Type B pancreatic cell (in vitro differentiated cells): Measurements from ENCODE around the gene F12. TPM values are rescaled to one million over a fixed set of nuclear protein-coding genes. Genes with fewer than 3 reads are reported as not detected.

Experiments used
- DNase-seq: peaks from one replicate; pipeline ENCODE4 v3.0.0; 2021; ENCODE audit warnings: mixed read lengths; ENCODE audit not compliant: unreplicated experiment; ENCODE audit errors: extremely low spot score
- H3K27ac Mint-ChIP-seq: 2 replicates; pipeline ENCODE4 v1.8.0; 2021; ENCODE audit warnings: mild to moderate bottlenecking, mixed read lengths
- H3K27me3 Mint-ChIP-seq: 2 replicates; pipeline ENCODE4 v1.8.0; 2021; ENCODE audit warnings: mixed read lengths
- H3K36me3 Mint-ChIP-seq: 2 replicates; pipeline ENCODE4 v1.8.0; 2021; ENCODE audit warnings: mixed read lengths
- H3K4me1 Mint-ChIP-seq: one replicate; pipeline ENCODE4 v1.8.0; 2021; ENCODE audit warnings: mixed read lengths; ENCODE audit not compliant: unreplicated experiment
- H3K4me3 Mint-ChIP-seq: 2 replicates; pipeline ENCODE4 v1.8.0; 2021; ENCODE audit warnings: mild to moderate bottlenecking, mixed read lengths
- H3K9me3 Mint-ChIP-seq: 2 replicates; pipeline ENCODE4 v1.8.0; 2021; ENCODE audit warnings: mixed read lengths
- CTCF ChIP-seq: fragments of 200-600 bp; sonication (generic); conservative IDR thresholded peaks from 2 replicates; pipeline ENCODE4 v1.5.0; 2021; ENCODE audit warnings: antibody characterized with exemption, mild to moderate bottlenecking
- total RNA-seq: library from RNA; stranded (reverse); gene quantifications from 2 replicates; pipeline ENCODE4 v1.2.1, GENCODE V29; 2021; ENCODE audit warnings: low replicate concordance

F12 gene
- total RNA-seq, 1 donor from 2014 or later = 3.2 TPM

GRCh38 chr5:177357459-177358351 is 51.7 kb downstream of the F12 start, which contains the start of gene RGS14:
RGS14 (plus strand) TSS chr5:177357924; CDS start chr5:177358025, 101 bp downstream.
- DNase-seq = no peak
- no peak within 1 kb of the TSS for H3K27ac Mint-ChIP-seq

GRCh38 chr5:177357146-177357458 is 52.3 kb downstream of the F12 start:
- no peak for DNase-seq
- H3K27me3 Mint-ChIP-seq = peaks cover 38% of the 10 kb centered on the region
- H3K36me3 Mint-ChIP-seq = no peaks in the 10 kb centered on the region
- H3K4me1 Mint-ChIP-seq = peaks cover 7% of the 10 kb centered on the region
- H3K27ac Mint-ChIP-seq = no peak overlapping the region
- no peak overlapping the region for H3K4me3 Mint-ChIP-seq
- H3K9me3 Mint-ChIP-seq = no peaks in the 10 kb centered on the region
- TF ChIP-seq CTCF = no peak

More at GRCh38 chr5:177357459-177358351, 51.7 kb downstream of the F12 start, which contains the start of gene RGS14:
- Mint-ChIP-seq H3K9me3 (no peaks in the 10 kb centered on the region), H3K4me1 (peaks cover 6% of the 10 kb centered on the region), H3K27me3 (peaks cover 38% of the 10 kb centered on the region), H3K4me3 (peak within 1 kb of the TSS; percentile 16), H3K36me3 (no peaks in the 10 kb centered on the region)
- TF ChIP-seq CTCF = no peak

GRCh38 chr5:177356746-177357145 is 52.6 kb downstream of the F12 start:
- H3K27me3 Mint-ChIP-seq = peaks cover 38% of the 10 kb centered on the region
- H3K4me1 Mint-ChIP-seq = peaks cover 11% of the 10 kb centered on the region
- H3K36me3 Mint-ChIP-seq = no peaks in the 10 kb centered on the region
- H3K4me3 Mint-ChIP-seq = no peak overlapping the region
- H3K27ac Mint-ChIP-seq = no peak overlapping the region
- H3K9me3 Mint-ChIP-seq = no peaks in the 10 kb centered on the region
- no peak for DNase-seq
- no peak for TF ChIP-seq CTCF

GRCh38 chr5:177355868-177356168 is 53.5 kb downstream of the F12 start:
- DNase-seq = no peak
- Mint-ChIP-seq H3K4me3 (no peak overlapping the region), H3K36me3 (no peaks in the 10 kb centered on the region), H3K27ac (no peak overlapping the region), H3K27me3 (peaks cover 38% of the 10 kb centered on the region), H3K4me1 (peaks cover 14% of the 10 kb centered on the region), H3K9me3 (no peaks in the 10 kb centered on the region)
- no peak for TF ChIP-seq CTCF

GRCh38 chr5:177355162-177355867 is 54.0 kb downstream of the F12 start:
- H3K27ac Mint-ChIP-seq = no peak overlapping the region
- H3K27me3 Mint-ChIP-seq = peaks cover 38% of the 10 kb centered on the region
- no peaks in the 10 kb centered on the region for H3K9me3 Mint-ChIP-seq
- no peak for TF ChIP-seq CTCF
- peaks cover 19% of the 10 kb centered on the region for H3K4me1 Mint-ChIP-seq
- H3K36me3 Mint-ChIP-seq = no peaks in the 10 kb centered on the region
- H3K4me3 Mint-ChIP-seq = no peak overlapping the region
- no peak for DNase-seq
